ENCODE results near the gene ANKRD10. TPM values are rescaled to one million over a fixed set of nuclear protein-coding genes. Genes with fewer than 3 reads are reported as not detected.

Gene ANKRD10
- total RNA-seq, 2 donors from 2014 or later: 95.5 to 137 TPM

DNA sequence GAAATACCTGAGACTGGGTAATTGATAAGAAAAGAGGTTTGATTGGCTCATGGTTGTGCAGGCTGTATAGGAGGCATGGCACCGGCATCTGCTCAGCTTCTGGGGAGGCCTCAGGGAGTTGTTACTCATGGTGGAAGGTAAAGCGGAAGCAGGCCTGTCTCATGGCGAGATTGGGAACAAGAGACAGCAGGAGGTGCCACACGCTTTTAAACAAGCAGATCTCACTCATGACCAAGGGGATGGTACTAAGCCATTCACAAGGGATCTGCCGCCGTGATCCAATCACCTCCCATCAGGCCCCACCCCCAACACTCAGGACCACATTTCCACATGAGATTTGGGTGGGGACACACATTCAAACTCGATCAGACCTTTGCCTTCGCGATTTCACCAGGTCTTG lies 86.2 kb downstream of the ANKRD10 start:
- no peak for ATAC-seq
- Mint-ChIP-seq H3K27me3 (peaks cover 0 to 7% of the 10 kb centered on the region in 2 donors), H3K36me3 (no peaks in the 10 kb centered on the region), H3K9me3 (no peaks in the 10 kb centered on the region), H3K4me1 (ENCODE audit: low read depth in 2 of 2) (no peaks in the 10 kb centered on the region), H3K27ac (no peak overlapping the region), H3K4me3 (no peak overlapping the region)
- DNase-seq (ENCODE audit: low spot score): no peak

Other genes starting within 250 kb of the ANKRD10 start
- gene CARS2, start 209.0 kb downstream of the ANKRD10 start, total RNA-seq: 100 to 1,000 TPM in 1 of 2 donors, 10 to 100 TPM in 1; 58.1 to 112 TPM
- gene ING1, start 201.4 kb downstream of the ANKRD10 start, total RNA-seq: 10 to 100 TPM; 11.1 to 15.7 TPM
- 10 to 100 TPM; 70.3 to 73.2 TPM for gene ARHGEF7, start 200.2 kb upstream of the ANKRD10 start, total RNA-seq

Data from natural killer cell treated with Interleukin-12 subunit alpha and Interleukin-12 subunit beta and Interleukin-15 and Interleukin-18, amount 100 ng/mL, for 72 hours (primary cell).